SW480 (cell line): ENCODE data around the gene CEACAM19.
"Not testable (repeated sequence)": the region's sequence is repeated elsewhere in the genome, so short reads cannot be mapped to it uniquely, and the experiment has no call there.

Source experiments
- DNase-seq: peaks from one replicate; pipeline ENCODE4 v3.0.0-alpha.2; 2016; ENCODE audit warnings: low spot score

CEACAM19 gene

GRCh38 chr19:44701228-44701627 is 29.9 kb downstream of the CEACAM19 start:
- no peak for DNase-seq

DNA sequence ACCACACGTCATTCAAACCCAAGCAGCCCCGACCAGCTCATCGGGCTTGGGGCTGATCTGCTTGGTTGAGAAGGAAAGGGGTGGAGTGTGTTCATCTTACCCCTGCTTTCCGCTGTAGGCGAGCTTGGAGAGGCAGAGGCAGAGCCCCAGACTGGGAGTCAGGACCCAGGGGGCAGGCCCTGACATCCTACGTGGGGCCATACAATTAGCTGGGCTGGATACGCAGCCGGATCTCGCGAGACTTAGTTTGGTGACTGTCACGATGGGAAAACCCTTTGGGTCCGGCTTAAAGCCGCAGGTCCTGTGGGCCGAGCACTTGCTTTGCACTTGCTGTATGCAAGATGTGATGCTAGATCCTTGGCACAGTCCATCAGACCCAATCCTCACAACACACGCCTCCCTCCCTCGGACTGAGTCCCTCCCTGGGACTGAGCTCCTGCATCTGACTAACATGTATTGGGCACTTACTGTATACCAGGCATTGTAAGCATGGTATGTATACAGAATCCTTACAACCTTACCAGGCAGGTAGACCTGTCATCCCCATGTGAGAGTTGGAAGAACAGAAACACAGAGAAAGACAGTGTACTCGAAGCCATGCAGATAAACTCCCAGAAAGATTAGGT is 31.4 kb downstream of the CEACAM19 start:
- no peak for DNase-seq

- no peak for DNase-seq
These were observed 32.2 kb downstream of the CEACAM19 start for GRCh38 chr19:44703336-44704078.

- no peak for DNase-seq
These were observed 33.7 kb downstream of the CEACAM19 start for GRCh38 chr19:44704982-44705381.

DNA sequence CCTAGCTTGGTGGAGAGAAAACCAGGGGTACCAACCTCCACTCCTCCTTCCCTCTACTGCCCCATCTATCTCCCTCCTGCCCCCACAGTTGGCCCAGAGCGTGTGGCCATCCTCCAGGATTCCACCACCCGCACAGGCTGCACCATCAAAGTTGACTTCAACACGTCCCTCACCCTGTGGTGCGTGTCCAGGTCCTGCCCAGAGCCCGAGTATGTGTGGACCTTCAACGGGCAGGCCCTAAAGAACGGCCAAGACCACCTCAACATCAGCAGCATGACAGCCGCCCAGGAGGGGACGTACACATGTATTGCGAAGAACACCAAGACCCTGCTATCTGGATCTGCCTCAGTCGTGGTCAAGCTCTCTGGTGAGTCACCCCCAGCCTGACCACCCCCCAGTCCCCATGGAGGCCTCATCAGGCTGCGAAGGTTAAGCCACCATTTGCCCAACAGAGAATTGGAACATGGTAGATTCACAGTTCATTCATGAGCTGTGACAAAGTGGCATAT is 34.3 kb downstream of the CEACAM19 start:
- DNase-seq, result no peak

DNA sequence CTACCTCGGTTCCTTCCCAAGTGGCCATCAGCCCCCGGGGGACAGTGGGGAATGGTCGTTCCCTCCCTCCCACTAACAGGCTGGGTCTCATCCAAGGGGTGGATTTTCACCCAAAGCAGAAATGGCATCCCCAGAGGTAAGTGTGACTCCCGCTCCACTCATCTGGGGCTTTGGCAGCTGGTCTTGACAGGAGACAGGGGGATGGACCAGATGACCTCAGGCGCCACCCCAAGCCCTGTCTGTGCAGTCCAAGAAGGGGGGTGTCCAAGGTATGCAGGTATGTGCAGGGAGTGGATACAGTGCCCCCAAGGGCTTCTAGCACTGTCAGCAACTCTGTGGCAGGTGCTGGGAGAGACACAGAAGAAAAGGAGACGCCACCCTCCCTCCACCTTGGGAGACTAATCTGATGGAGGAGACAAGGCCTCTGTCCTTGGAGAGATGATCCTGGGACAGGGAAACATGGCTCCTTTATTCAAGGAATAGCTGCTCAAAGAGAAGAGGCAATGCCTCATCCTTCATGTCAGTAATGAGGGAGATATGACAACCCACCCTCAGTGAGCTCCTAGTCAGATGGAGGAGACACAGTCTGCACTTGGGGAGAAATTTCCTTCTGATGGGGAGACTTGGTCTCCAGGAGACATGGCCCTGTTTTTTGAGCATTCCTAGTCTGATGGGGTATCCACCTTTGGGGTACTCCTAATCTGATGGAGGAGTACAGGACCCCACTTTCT is 35.4 kb downstream of the CEACAM19 start:
- no peak for DNase-seq

DNA sequence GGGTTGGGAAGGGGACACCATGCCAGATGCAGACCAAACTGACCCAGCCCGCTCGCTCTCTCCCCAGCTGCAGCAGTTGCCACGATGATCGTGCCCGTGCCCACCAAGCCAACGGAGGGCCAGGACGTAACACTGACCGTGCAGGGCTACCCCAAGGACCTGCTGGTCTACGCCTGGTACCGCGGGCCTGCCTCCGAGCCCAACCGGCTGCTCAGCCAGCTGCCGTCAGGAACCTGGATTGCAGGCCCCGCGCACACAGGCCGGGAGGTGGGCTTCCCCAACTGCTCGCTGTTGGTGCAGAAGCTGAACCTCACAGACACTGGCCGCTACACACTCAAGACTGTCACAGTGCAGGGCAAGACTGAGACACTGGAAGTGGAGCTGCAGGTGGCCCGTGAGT is 36.5 kb downstream of the CEACAM19 start:
- no peak for DNase-seq

DNA sequence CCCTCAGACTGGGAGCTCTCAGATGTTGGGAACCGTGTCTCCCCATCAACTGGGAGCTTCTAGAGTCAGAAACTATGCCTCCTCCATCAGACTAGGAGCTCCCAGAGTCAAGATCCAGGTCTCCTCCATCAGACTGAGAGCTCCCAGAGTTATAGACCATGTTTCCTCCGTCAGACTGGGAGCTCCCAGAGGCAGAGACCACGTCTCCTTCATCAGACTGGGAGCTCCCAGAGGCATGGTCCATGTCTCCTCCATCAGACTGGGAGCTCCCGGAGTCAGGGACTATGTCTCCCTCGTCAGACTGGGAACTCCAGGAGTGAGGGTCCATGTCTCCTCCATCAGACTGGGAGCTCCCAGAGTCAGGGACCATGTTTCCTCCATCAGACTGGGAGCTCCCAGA is 37.7 kb downstream of the CEACAM19 start:
- DNase-seq, result no peak

GRCh38 chr19:44709434-44710266 is 38.4 kb downstream of the CEACAM19 start:
- not testable (repeated sequence) for DNase-seq

GRCh38 chr19:44710483-44710882 is 39.2 kb downstream of the CEACAM19 start:
- no peak for DNase-seq

DNA sequence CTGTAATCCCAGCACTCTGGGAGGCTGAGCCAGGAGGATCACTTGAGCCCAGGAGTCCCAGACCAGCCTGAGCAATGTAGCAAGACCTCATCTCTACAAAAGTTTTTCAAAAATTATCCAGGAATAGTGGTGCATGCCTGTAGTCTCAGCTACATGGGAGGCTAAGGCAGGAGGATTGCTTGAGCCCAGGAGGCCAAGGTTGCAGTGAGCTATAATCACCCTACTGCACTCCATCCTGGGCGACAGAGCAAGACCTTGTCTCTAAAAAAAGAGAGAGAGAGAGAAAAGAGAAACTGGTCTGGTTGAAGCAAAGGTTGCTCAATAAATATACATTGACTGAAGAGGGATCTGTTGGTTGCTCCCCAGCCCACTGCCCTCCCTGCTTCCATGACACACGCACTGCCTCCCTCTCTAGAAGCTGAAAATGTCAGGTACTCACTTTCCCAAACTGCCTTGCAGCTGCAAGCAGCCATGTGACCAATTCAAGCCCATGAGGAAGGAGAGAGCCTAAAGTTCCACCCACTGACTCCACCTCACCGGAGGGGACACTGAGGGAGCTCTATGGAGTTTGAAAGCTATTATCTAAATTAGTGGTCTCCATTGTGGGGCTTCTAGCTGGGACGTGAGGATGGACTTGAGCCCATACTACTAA is 41.7 kb downstream of the CEACAM19 start:
- peak; percentile 43 for DNase-seq

GRCh38 chr19:44714597-44715169 is 43.4 kb downstream of the CEACAM19 start:
- DNase-seq, result no peak

DNA sequence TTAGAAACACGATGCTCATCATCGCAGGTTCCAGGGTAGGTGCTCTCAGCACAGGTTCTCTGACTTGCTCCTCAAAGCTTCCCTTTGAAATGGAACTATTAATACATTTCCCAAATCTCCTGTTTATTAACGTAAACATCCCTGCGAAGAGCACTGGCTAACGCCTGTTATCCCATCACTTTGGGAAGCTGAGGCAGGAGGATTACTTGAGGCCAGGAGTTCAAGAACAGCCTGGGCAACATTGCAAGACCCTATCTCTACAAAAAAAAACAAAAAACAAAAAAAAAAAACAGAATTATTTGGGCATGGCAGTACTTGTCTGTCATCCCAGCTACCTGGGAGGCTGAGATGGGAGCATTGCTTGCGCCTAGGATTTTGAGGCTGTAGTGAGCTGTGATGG is 46.3 kb downstream of the CEACAM19 start:
- no peak for DNase-seq

DNA sequence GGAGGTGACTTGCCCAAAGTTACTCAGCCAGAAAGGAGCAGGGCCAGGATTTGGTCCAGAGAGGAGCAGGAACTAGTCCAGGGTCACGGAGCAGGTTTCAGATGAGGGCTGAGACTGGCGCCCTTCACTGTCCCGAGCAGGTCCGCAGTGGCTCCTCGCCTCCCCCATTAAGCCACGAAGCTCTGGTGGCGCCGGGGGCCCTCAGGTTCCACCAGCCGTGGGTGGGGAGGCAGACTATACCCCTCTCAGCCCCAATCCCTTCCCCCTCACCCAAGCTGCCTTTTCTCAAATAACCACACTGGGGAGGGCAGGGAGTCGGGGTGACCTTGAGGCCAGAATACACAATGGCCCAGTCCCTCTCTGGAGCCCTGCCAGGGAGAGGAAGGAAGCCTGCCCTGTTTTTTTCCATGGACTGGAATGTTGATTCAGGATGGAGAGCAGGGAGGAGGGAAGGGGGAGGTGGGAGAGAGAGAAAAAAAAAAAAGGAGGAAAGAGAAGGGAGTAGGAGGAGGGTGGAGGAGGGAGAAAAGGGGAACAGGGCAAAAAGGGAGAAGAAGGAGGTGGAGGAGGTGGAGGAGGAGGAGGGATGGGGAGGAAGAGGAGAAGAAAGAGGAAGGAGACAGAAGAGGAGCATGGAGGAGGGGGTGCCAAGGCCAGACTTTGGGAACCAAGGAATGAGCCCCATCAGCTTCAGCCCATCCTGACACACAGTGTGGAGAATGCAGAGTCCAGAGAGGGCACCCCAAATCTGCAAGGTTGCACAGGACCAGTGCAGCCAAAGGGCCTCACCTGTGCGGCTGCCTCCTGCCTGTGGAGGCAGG is 47.4 kb downstream of the CEACAM19 start:
- peak; percentile 75 for DNase-seq

DNA sequence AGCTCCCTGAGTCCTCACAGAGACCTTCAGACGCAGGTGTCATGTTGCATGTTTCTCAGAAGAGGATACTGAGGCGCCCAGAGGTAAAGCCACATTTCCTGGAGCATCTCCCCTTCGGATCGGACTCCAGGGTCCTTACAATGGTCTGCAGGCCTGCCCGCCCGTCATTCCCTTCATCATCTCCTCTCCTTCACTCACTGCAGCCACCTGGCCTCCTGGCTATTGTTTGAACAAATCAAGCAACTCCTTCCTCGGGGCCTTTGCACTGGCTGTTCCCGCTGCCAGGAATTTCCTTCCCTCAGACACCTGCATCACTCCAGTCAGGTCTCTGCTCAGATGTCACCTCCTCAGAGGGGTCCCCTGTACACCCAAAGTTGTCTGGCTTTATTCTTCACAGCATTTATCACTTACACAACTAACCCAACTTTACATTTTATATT is 48.0 kb downstream of the CEACAM19 start:
- no peak for DNase-seq

DNA sequence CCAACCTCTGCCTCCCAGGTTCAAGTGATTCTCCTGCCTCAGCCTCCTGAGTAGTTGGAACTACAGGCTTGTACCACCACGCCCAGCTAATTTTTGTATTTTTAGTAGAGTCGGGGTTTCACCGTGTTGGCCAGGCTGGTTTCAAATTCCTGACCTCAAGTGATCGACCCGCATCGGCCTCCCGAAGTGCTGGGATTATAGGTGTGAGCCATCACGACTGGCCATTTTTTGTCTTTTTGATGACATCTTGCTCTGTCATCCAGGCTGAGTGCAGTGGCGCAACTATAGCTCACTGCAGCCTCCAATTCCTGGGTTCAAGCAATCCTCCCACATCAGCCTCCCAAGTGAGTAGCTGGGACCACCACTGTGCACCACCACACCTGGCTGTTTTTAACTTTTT is 49.1 kb downstream of the CEACAM19 start:
- not testable (repeated sequence) for DNase-seq

DNA sequence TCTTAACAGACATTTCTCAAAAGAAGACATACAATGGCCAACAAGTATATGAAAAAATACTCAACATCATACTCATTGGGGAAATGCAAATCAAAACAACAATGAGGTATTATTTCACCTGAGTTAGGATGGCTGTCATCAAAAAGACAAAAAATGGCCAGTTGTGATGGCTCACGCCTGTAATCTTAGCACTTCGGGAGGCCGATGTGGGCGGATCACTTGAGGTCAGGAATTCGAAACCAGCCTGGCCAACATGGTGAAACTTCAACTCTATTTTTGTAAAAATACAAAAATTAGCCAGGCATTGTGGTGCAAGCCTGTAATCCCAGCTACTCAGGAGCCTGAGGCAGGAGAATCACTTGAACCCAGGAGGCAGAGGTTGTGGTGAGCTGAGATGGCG is 49.7 kb downstream of the CEACAM19 start:
- no peak for DNase-seq

GRCh38 chr19:44721369-44721768 is 50.1 kb downstream of the CEACAM19 start:
- DNase-seq, result not testable (repeated sequence)

DNA sequence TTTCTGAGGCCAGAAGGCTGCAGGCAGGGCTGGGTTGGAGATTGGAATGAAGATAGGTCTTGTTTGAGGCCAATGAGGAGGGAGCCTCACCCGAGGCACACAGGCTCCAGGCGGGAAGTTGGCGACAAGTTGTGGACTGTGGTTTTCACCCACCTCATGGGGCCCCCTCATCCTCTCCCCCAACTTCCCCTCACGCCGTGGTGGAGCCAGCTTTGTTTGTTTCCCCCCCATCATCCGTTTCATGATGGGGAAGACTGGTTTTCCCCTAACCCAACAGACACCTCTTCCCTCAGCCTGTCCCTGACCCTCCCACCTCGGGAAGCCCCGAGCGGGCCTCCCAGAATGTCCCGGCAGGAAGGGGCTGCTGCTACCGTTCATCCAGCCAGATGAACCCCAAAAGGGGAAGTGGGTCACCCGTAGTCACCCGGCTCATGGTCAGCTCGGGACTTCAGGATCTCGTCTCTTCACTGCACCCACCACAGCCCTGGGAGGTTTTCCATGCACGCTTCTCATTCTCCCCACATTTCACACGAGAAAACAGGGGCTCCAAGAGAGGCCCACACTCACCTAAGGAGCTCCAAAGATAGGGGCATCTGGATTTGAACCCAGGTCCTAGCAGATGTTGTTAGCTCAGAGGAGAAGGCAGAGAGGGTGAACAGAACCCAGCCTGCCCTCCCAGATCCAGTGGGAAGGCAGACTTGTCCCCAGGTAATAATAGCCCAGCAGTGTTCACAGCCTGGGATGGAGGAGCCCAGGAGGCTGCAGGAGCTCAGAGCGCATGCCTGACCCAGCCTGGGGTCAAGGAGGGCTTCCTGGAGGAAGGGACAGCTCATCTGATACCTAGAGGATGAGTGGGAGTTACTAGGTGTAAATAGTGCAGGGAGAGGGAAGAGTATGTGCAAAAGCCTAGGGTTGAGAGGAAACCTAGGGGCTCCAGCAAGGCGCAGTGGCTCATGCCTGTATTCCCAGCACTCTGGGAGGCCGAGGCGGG is 51.1 kb downstream of the CEACAM19 start:
- DNase-seq, result no peak
